Activated CD4-positive, alpha-beta memory T cell treated with anti-CD3 and anti-CD28 coated beads for 36 hours (primary cell): ENCODE measurements around the gene GRM8. TPM values are rescaled to one million over a fixed set of nuclear protein-coding genes. Genes with fewer than 3 reads are reported as not detected.

Experiments used
- CTCF ChIA-PET: fragments of 350-600 bp; sonication (Branson Sonifier 250); formaldehyde crosslinking; loops from one replicate; lab custom pipeline; 2021; ENCODE audit warnings: antibody characterized with exemption, inconsistent platforms; lab: Charles Lee
- POLR2A ChIA-PET: fragments of 350-600 bp; sonication (Branson Sonifier 250); formaldehyde crosslinking; loops from one replicate; lab custom pipeline; 2021; ENCODE audit warnings: antibody characterized with exemption; lab: Charles Lee
- DNase-seq: peaks from one replicate; pipeline ENCODE4 v3.0.0-alpha.2; 2020
- H3K27ac Mint-ChIP-seq: one replicate; pipeline ENCODE4 v1.8.0; 2021; ENCODE audit warnings: mixed read lengths
- H3K27me3 Mint-ChIP-seq: one replicate; pipeline ENCODE4 v1.8.0; 2021; ENCODE audit warnings: mixed read lengths
- H3K36me3 Mint-ChIP-seq: one replicate; pipeline ENCODE4 v1.8.0; 2021; ENCODE audit warnings: mixed read lengths
- H3K4me1 Mint-ChIP-seq: one replicate; pipeline ENCODE4 v1.8.0; 2021; ENCODE audit warnings: low read depth, mixed read lengths
- H3K4me3 Mint-ChIP-seq: one replicate; pipeline ENCODE4 v1.8.0; 2021; ENCODE audit warnings: mild to moderate bottlenecking, mixed read lengths
- H3K9me3 Mint-ChIP-seq: one replicate; pipeline ENCODE4 v1.8.0; 2021; ENCODE audit warnings: mixed read lengths
- intact Hi-C: fragments of 100-400 bp; cut with micrococcal nuclease; formaldehyde crosslinking; loops from one replicate; pipeline ENCODE4 v1.15.1; 2023
- total RNA-seq, 2 experiments: library from RNA; stranded (reverse); gene quantifications; one replicate each; pipeline ENCODE4 v1.2.3, GENCODE V29; 2021

GRM8 gene
- not detected for total RNA-seq

GRCh38 chr7:127252778-127253280 is at the start of gene GRM8:
TSS of gene GRM8 (minus strand) at chr7:127252941.
- Mint-ChIP-seq H3K27ac (no peak within 1 kb of the TSS), H3K9me3 (no peaks in the 10 kb centered on the region), H3K27me3 (peaks cover 49% of the 10 kb centered on the region), H3K4me1 (peaks cover 11% of the 10 kb centered on the region), H3K4me3 (peak within 1 kb of the TSS; percentile 70), H3K36me3 (no peaks in the 10 kb centered on the region)
- DNase-seq: peak; percentile 23
- intact Hi-C loops: loop anchor here (5.0 kb wide), 3 partner anchors 69 to 334 kb away; partner anchors contain the start of genes ARF5, GCC1 and ZNF800
- POLR2A ChIA-PET: interaction anchor here (0.6 kb wide), 1 partner anchor 216 kb away, joined by 5 read pairs; no protein-coding TSS in a partner anchor
- CTCF ChIA-PET: interaction anchor here (1.3 to 2.8 kb wide), 6 partner anchors 9 to 450 kb away, joined by 3 to 8 read pairs (median 4); no protein-coding TSS in a partner anchor

GRCh38 chr7:127290801-127291361 is 38.1 kb upstream of the GRM8 start:
- DNase-seq: no peak
- intact Hi-C loops: no loop called here
- ChIA-PET CTCF (no interaction called here), POLR2A (no interaction called here)
- Mint-ChIP-seq H3K27ac (no peak overlapping the region), H3K27me3 (peaks cover 7% of the 10 kb centered on the region), H3K9me3 (no peaks in the 10 kb centered on the region), H3K4me3 (no peak overlapping the region), H3K4me1 (no peaks in the 10 kb centered on the region), H3K36me3 (no peaks in the 10 kb centered on the region)

GRCh38 chr7:127290116-127290655 is 37.4 kb upstream of the GRM8 start:
- intact Hi-C loops: no loop called here
- Mint-ChIP-seq H3K36me3 (no peaks in the 10 kb centered on the region), H3K27ac (no peak overlapping the region), H3K4me3 (no peak overlapping the region), H3K9me3 (no peaks in the 10 kb centered on the region), H3K27me3 (peaks cover 7% of the 10 kb centered on the region), H3K4me1 (no peaks in the 10 kb centered on the region)
- POLR2A ChIA-PET: no interaction called here
- CTCF ChIA-PET: no interaction called here
- DNase-seq: no peak

GRCh38 chr7:127287133-127287532 is 34.4 kb upstream of the GRM8 start:
- H3K4me1 Mint-ChIP-seq: no peaks in the 10 kb centered on the region
- ChIA-PET CTCF (no interaction called here), POLR2A (no interaction called here)
- DNase-seq: no peak
- intact Hi-C loops: no loop called here
- H3K9me3 Mint-ChIP-seq: no peaks in the 10 kb centered on the region
- no peak overlapping the region for H3K27ac Mint-ChIP-seq
- peaks cover 5% of the 10 kb centered on the region for H3K27me3 Mint-ChIP-seq
- no peak overlapping the region for H3K4me3 Mint-ChIP-seq
- no peaks in the 10 kb centered on the region for H3K36me3 Mint-ChIP-seq

DNA sequence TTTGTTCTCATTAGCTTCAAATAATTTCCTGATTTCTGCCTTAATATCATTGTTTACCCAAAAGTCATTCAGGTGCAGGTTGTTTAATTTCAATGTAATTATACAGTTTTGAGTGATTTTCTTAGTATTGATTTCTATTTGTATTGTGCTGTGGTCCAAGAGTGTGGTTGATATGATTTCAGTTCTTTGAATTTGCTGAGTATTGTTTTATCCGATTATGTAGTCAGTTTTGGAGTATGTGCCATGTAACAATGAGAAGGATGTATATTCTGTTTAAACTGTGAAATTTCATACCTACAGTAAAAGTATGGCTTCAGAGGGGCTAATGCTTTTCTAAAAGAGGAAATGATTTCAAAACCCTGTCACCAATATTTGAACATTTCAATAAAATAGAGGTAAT is 17.4 kb upstream of the GRM8 start:
- ChIA-PET POLR2A (no interaction called here), CTCF (no interaction called here)
- no peaks in the 10 kb centered on the region for H3K9me3 Mint-ChIP-seq
- intact Hi-C loops: no loop called here
- peaks cover 16% of the 10 kb centered on the region for H3K27me3 Mint-ChIP-seq
- H3K27ac Mint-ChIP-seq: no peak overlapping the region
- H3K4me3 Mint-ChIP-seq: no peak overlapping the region
- no peak for DNase-seq
- H3K4me1 Mint-ChIP-seq: no peaks in the 10 kb centered on the region
- no peaks in the 10 kb centered on the region for H3K36me3 Mint-ChIP-seq

- POLR2A ChIA-PET: no interaction called here
- H3K4me3 Mint-ChIP-seq: no peak overlapping the region
- peaks cover 19% of the 10 kb centered on the region for H3K27me3 Mint-ChIP-seq
- DNase-seq: no peak
- H3K36me3 Mint-ChIP-seq: no peaks in the 10 kb centered on the region
- H3K27ac Mint-ChIP-seq: no peak overlapping the region
- intact Hi-C loops: no loop called here
- H3K9me3 Mint-ChIP-seq: no peaks in the 10 kb centered on the region
- CTCF ChIA-PET: interaction anchor here (0.6 kb wide), 1 partner anchor 409 kb away, joined by 3 read pairs; no protein-coding TSS in a partner anchor
- no peaks in the 10 kb centered on the region for H3K4me1 Mint-ChIP-seq
Measured at GRCh38 chr7:127266047-127266446, 13.3 kb upstream of the GRM8 start.

- no peak for DNase-seq
- ChIA-PET POLR2A (no interaction called here), CTCF (interaction anchor here (1.0 kb wide), 1 partner anchor 11 kb away, joined by 3 read pairs; no protein-coding TSS in a partner anchor)
- Mint-ChIP-seq H3K9me3 (peaks cover 2% of the 10 kb centered on the region), H3K27me3 (peaks cover 12% of the 10 kb centered on the region), H3K27ac (no peak overlapping the region), H3K4me1 (no peaks in the 10 kb centered on the region), H3K36me3 (no peaks in the 10 kb centered on the region), H3K4me3 (no peak overlapping the region)
- intact Hi-C loops: no loop called here
Measured at GRCh38 chr7:127264219-127264618, 11.5 kb upstream of the GRM8 start.

DNA sequence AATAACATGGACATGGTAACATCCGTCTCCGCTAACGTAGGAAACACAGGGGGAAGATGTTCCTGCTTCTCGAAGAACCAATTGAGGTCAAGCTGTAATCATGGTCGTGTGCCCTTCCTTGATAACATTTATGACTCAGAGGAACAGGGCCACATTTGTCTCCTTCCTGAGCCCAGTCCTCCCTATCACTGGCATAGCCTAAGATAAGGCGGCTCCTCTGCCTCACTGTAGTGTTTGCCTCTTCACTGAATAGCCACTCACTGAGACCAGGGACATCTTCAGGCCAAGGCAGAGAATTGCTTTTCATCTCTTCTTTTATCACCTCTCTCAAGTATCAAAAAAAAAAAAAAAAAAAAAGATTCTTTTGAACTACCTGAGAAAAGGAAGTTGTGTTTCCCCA is 5.4 kb upstream of the GRM8 start:
- intact Hi-C loops: no loop called here
- H3K27ac Mint-ChIP-seq: no peak overlapping the region
- H3K4me1 Mint-ChIP-seq: peaks cover 8% of the 10 kb centered on the region
- CTCF ChIA-PET: no interaction called here
- H3K4me3 Mint-ChIP-seq: no peak overlapping the region
- peaks cover 2% of the 10 kb centered on the region for H3K9me3 Mint-ChIP-seq
- POLR2A ChIA-PET: no interaction called here
- no peaks in the 10 kb centered on the region for H3K36me3 Mint-ChIP-seq
- DNase-seq: no peak
- peaks cover 34% of the 10 kb centered on the region for H3K27me3 Mint-ChIP-seq

- intact Hi-C loops: no loop called here
- H3K4me3 Mint-ChIP-seq: no peak overlapping the region
- H3K9me3 Mint-ChIP-seq: peaks cover 2% of the 10 kb centered on the region
- ChIA-PET CTCF (no interaction called here), POLR2A (no interaction called here)
- peaks cover 9% of the 10 kb centered on the region for H3K4me1 Mint-ChIP-seq
- peaks cover 39% of the 10 kb centered on the region for H3K27me3 Mint-ChIP-seq
- no peaks in the 10 kb centered on the region for H3K36me3 Mint-ChIP-seq
- no peak overlapping the region for H3K27ac Mint-ChIP-seq
- no peak for DNase-seq
Measured at GRCh38 chr7:127257086-127257485, 4.3 kb upstream of the GRM8 start.

DNA sequence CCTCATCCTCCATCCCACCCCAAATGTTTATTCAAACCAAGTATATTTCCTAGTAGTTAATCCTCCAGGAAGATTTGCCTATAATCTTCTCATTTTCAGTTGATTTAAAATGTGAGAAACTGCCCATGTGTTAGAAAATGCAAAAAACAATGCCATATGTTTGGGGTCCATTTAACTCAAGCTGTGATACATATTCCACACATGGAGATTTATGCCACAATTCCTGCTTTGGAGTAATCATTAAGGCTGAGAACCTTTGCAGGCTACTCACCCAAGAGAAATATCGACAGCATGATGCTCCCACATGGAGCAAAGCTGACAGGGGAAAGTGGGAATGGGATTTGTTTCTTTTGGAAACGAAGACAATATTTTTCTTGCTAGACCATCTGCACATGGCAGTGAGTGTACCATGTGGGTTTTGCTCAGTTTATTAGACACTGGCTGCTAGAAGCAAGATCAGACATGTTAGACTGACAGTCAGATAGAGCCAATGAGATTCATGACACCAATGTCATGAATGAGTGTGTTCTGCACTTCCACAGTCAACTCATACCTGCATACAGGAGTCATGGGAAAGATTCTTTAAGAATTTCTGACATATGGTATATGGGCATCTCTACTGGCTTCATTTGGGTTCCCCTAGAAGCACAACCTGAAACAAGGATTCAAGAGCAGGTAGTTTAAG is 3.4 kb upstream of the GRM8 start:
- DNase-seq: no peak
- Mint-ChIP-seq H3K4me3 (no peak overlapping the region), H3K27me3 (peaks cover 43% of the 10 kb centered on the region), H3K36me3 (no peaks in the 10 kb centered on the region), H3K9me3 (peaks cover 2% of the 10 kb centered on the region), H3K27ac (no peak overlapping the region), H3K4me1 (peaks cover 12% of the 10 kb centered on the region)
- ChIA-PET CTCF (no interaction called here), POLR2A (no interaction called here)
- intact Hi-C loops: no loop called here

DNA sequence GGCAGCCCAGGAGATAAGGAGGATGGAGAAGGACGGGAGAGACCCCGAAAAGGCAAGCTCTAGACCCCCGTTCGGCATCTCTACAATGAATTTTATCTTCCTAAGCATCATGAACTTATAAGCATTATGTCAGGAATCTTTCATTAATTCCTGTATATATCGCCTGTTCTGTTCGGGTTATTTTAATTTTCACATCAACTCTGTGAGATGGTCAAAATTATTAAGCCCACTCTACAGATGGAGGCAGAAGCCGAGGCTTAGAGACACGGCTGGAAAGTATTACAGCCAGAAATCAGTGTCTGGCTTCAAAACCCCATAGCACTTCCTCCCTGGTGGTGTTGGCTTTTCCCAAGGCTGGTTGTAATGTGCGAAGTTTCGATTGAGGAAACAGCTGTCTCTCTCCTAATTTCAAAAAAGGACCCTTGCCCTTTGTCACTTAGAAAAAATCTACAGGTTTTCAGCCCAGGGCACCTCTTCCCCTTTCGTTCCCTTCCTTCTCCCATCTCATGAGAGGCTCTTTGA is 1.5 kb upstream of the GRM8 start:
- no peak overlapping the region for H3K27ac Mint-ChIP-seq
- CTCF ChIA-PET: interaction anchor here (0.6 to 2.8 kb wide), 9 partner anchors 8 to 451 kb away, joined by 3 to 8 read pairs (median 3); no protein-coding TSS in a partner anchor
- peak overlapping the region; percentile 70 for H3K4me3 Mint-ChIP-seq

More for the DNA sequence above, 1.5 kb upstream of the GRM8 start:
- POLR2A ChIA-PET: no interaction called here
- no peak for DNase-seq
- Mint-ChIP-seq H3K9me3 (no peaks in the 10 kb centered on the region), H3K4me1 (peaks cover 18% of the 10 kb centered on the region), H3K36me3 (no peaks in the 10 kb centered on the region), H3K27me3 (peaks cover 52% of the 10 kb centered on the region)
- intact Hi-C loops: loop anchor here (1.0 to 5.0 kb wide), 4 partner anchors 68 to 451 kb away; partner anchors contain the start of genes ARF5, GCC1 and ZNF800
